Measurements from ENCODE around the gene CCM2. TPM values are rescaled to one million over a fixed set of nuclear protein-coding genes. Genes with fewer than 3 reads are reported as not detected.
A peak's percentile ranks its signal among the peaks of the same experiment; 100 is the strongest.
"Not testable (repeated sequence)": the region's sequence is repeated elsewhere in the genome, so short reads cannot be mapped to it uniquely, and the experiment has no call there.

CCM2 gene
- total RNA-seq, 1 donor from 2014 or later = 89.0 TPM

DNA sequence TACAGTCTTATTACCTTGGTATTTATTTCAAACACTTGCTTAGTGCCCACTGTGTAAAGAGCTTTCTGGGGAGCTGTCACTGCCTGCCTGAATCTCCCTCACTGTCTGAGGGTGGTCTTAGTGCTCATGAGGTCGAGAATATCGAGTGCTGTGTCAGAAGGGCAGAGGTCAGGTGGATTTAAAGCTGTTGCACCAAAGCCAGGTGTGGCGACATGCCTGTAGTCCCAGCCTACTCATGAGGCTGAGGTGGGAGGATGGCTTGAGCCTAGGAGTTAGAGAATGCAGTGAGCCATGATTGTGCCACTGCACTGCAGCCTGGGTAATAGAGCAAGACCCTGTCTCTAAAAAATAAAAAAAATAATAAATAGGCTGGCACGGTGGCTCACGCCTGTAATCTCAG, 20.9 kb downstream of the CCM2 start:
- ChIA-PET CTCF (no interaction called here), POLR2A (interaction anchor here (1.1 to 4.2 kb wide), 5 partner anchors 13 to 41 kb away, joined by 4 to 46 read pairs (median 11); partner anchors contain the start of genes CCM2 and MYO1G)
- Mint-ChIP-seq H3K9me3 (peaks cover 5% of the 10 kb centered on the region), H3K4me3 (no peak overlapping the region), H3K27me3 (no peaks in the 10 kb centered on the region), H3K27ac (peak overlapping the region; percentile 72), H3K36me3 (ENCODE audit: low read depth) (peaks cover 17% of the 10 kb centered on the region), H3K4me1 (peaks cover 48% of the 10 kb centered on the region)
- TF ChIP-seq, protein P1, sequence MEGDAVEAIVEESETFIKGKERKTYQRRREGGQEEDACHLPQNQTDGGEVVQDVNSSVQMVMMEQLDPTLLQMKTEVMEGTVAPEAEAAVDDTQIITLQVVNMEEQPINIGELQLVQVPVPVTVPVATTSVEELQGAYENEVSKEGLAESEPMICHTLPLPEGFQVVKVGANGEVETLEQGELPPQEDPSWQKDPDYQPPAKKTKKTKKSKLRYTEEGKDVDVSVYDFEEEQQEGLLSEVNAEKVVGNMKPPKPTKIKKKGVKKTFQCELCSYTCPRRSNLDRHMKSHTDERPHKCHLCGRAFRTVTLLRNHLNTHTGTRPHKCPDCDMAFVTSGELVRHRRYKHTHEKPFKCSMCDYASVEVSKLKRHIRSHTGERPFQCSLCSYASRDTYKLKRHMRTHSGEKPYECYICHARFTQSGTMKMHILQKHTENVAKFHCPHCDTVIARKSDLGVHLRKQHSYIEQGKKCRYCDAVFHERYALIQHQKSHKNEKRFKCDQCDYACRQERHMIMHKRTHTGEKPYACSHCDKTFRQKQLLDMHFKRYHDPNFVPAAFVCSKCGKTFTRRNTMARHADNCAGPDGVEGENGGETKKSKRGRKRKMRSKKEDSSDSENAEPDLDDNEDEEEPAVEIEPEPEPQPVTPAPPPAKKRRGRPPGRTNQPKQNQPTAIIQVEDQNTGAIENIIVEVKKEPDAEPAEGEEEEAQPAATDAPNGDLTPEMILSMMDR (IDR thresholded peaks at IDR 0.05) = no peak
- no peak for DNase-seq
- intact Hi-C loops (cut with micrococcal nuclease) = loop anchor here (1.0 kb wide), 1 partner anchor 20 kb away; no protein-coding TSS in a partner anchor
- no peak for ATAC-seq (ENCODE audit: low read depth)

- H3K36me3 Mint-ChIP-seq (ENCODE audit: low read depth) = peaks cover 16% of the 10 kb centered on the region
- intact Hi-C loops (cut with micrococcal nuclease) = loop anchor here (1.0 kb wide), 1 partner anchor 20 kb away; no protein-coding TSS in a partner anchor
- TF ChIP-seq, protein P1 (IDR thresholded peaks at IDR 0.05) = no peak
- peak overlapping the region; percentile 13 for H3K4me3 Mint-ChIP-seq
- CTCF ChIA-PET = interaction anchor here (1.2 to 1.5 kb wide), 2 partner anchors 20 to 50 kb away, joined by 3 to 5 read pairs; no protein-coding TSS in a partner anchor
- ATAC-seq (ENCODE audit: low read depth) (peak; percentile 79), DNase-seq (no peak)
- peak overlapping the region; percentile 82 for H3K27ac Mint-ChIP-seq
- H3K4me1 Mint-ChIP-seq = peaks cover 53% of the 10 kb centered on the region
- H3K27me3 Mint-ChIP-seq = no peaks in the 10 kb centered on the region
- POLR2A ChIA-PET = interaction anchor here (0.6 to 4.2 kb wide), 10 partner anchors 11 to 152 kb away, joined by 3 to 46 read pairs (median 4); partner anchors contain the start of genes CCM2 and MYO1G
- peaks cover 5% of the 10 kb centered on the region for H3K9me3 Mint-ChIP-seq
Observed at GRCh38 chr7:45021604-45022296, 21.7 kb downstream of the CCM2 start.

GRCh38 chr7:45024126-45024744, 24.2 kb downstream of the CCM2 start:
- H3K27ac Mint-ChIP-seq = no peak overlapping the region
- intact Hi-C loops (cut with micrococcal nuclease) = no loop called here
- no peaks in the 10 kb centered on the region for H3K27me3 Mint-ChIP-seq
- CTCF ChIA-PET = no interaction called here
- H3K36me3 Mint-ChIP-seq (ENCODE audit: low read depth) = peaks cover 26% of the 10 kb centered on the region
- POLR2A ChIA-PET = interaction anchor here (0.9 to 6.1 kb wide), 3 partner anchors 23 to 38 kb away, joined by 4 to 129 read pairs (median 8); partner anchors contain the start of gene CCM2
- no peak for DNase-seq
- TF ChIP-seq, protein P1 (IDR thresholded peaks at IDR 0.05) = no peak
- H3K4me3 Mint-ChIP-seq = no peak overlapping the region
- peaks cover 75% of the 10 kb centered on the region for H3K4me1 Mint-ChIP-seq
- no peak for ATAC-seq (ENCODE audit: low read depth)
- H3K9me3 Mint-ChIP-seq = peaks cover 5% of the 10 kb centered on the region

DNA sequence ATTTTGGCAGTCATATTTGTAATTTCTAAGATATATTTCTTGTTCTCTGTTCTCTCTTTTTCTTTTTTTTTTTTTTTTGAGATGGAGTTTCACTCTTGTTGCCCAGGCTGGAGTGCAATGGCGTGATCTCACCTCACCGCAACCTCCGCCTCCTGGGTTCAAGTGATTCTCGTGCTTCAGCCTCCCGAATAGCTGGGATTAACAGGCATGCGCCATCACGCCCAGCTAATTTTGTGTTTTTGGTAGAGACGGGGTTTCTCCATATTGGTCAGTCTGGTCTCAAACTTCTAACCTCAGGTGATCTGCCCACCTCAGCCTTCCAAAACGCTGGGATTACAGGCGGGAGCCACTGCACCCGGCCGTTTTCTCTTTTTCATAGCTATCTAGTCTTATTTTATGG, 25.5 kb downstream of the CCM2 start:
- peaks cover 24% of the 10 kb centered on the region for H3K36me3 Mint-ChIP-seq (ENCODE audit: low read depth)
- ChIA-PET POLR2A (interaction anchor here (0.6 to 6.1 kb wide), 8 partner anchors 14 to 141 kb away, joined by 3 to 129 read pairs (median 9); partner anchors contain the start of genes CCM2, MYO1G and PURB), CTCF (interaction anchor here (0.8 kb wide), 1 partner anchor 24 kb away, joined by 3 read pairs; no protein-coding TSS in a partner anchor)
- peak overlapping the region; percentile 36 for H3K27ac Mint-ChIP-seq
- H3K4me3 Mint-ChIP-seq; DNase-seq; intact Hi-C loops (cut with micrococcal nuclease); H3K9me3 Mint-ChIP-seq; ATAC-seq (ENCODE audit: low read depth); H3K27me3 Mint-ChIP-seq: not testable (repeated sequence)
- H3K4me1 Mint-ChIP-seq = peaks cover 86% of the 10 kb centered on the region

DNA sequence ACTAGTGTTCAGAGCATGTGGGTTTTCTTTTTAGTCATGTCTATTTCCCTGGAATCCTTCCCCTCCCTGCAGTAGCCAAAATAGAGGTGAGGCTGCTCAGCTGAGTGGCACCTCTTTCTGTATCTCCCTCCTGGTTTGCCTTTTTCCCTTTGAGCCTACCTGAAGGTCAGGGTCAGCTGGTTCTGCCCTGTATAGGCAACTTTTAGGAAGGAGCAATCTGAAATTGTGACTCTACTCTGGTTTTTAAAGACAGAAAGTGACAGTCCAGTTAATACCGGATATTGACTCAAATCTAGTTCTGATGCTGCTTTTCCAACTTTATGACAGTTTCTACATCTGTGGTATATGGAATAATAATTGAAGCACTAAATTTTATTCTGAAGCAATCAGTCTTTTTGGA, 26.0 kb downstream of the CCM2 start:
- Mint-ChIP-seq H3K4me3 (no peak overlapping the region), H3K27ac (peak overlapping the region; percentile 36), H3K36me3 (ENCODE audit: low read depth) (peaks cover 24% of the 10 kb centered on the region), H3K27me3 (no peaks in the 10 kb centered on the region), H3K9me3 (peaks cover 5% of the 10 kb centered on the region), H3K4me1 (peaks cover 83% of the 10 kb centered on the region)
- ChIA-PET POLR2A (interaction anchor here (0.6 to 6.1 kb wide), 10 partner anchors 13 to 141 kb away, joined by 3 to 129 read pairs (median 12); partner anchors contain the start of genes CCM2, MYO1G, PURB and TBRG4), CTCF (interaction anchor here (0.8 kb wide), 1 partner anchor 25 kb away, joined by 3 read pairs; no protein-coding TSS in a partner anchor)
- DNase-seq = no peak
- no peak for ATAC-seq (ENCODE audit: low read depth)
- TF ChIP-seq, protein P1 (IDR thresholded peaks at IDR 0.05) = no peak
- intact Hi-C loops (cut with micrococcal nuclease) = loop anchor here (2.0 kb wide), 2 partner anchors 17 to 31 kb away; no protein-coding TSS in a partner anchor

All from activated B cell treated with CpG ODN at 0.5 μM for 24 hours (primary cell).